Left ventricle myocardium superior (tissue), 1 donor: ENCODE data around the gene R3HDM2. TPM values are rescaled to one million over a fixed set of nuclear protein-coding genes. Genes with fewer than 3 reads are reported as not detected.
A peak's percentile ranks its signal among the peaks of the same experiment; 100 is the strongest.

Experiments
- ATAC-seq: fragments of 200-7000 bp; cut with Tn5 transposase; one replicate; pipeline ENCODE4 v1.9.1; 2020; ENCODE audit warnings: mild to moderate bottlenecking, moderate library complexity
- DNase-seq: peaks from one replicate; pipeline ENCODE4 v3.0.0-alpha.2; 2020
- intact Hi-C: fragments of 100-400 bp; cut with micrococcal nuclease; formaldehyde crosslinking; loops from one replicate; pipeline ENCODE4 v1.11.0; 2022
- total RNA-seq: library from RNA; stranded (reverse); fragmentation: NEBNext Ultra II Directional; extraction: Animal tissue kit (Norgen Biotek cat#: 25700); gene quantifications from one replicate; pipeline ENCODE4 v1.2.1, GENCODE V29; 2021
- donor health status: DM: no; HTN: yes; CAD: no; lungs with severe emphysema.

Gene R3HDM2
- total RNA-seq, 1 donor from 2014 or later, result 54.4 TPM

DNA sequence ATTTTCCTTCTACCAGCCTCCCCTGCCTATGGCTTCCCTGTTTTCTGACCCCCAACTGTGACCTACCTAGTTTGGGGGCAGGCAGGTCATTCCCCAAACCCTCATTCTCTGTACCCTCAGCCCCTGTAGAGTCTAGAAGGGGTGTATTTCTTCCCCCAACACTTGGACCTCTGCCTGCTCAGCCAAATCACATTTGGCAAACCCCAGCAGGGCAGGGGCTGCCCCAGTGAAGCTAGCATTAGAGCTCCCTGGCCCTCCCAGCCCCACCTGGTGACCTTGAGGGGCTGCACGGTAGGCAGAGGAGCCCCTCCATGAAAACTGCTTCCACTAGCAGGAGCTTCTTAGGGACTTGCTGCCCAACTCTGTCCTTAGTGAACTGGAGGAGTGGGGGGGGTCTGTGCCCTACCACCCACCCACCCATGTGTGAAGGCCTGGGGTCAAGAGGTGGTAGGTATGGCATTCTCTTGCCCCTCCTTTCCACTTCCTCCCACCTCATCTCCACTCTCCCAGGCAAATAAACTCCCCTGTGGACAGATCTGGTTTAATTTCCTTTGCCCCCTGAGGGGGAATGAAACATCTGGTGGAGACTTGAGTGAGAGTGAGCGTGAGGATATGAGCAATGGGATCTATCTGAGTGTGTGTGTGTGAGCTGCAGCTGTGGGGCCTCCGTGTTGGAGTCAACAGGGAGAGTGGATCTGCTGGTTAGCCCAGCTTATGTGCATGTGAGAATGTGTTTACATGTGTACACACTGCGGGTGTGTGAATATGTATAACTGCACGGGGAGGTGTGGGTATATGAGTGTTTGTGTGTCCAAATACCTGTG lies 212.6 kb downstream of the R3HDM2 start:
- intact Hi-C loops, result no loop called here
- DNase-seq, result no peak
- ATAC-seq, result no peak

DNA sequence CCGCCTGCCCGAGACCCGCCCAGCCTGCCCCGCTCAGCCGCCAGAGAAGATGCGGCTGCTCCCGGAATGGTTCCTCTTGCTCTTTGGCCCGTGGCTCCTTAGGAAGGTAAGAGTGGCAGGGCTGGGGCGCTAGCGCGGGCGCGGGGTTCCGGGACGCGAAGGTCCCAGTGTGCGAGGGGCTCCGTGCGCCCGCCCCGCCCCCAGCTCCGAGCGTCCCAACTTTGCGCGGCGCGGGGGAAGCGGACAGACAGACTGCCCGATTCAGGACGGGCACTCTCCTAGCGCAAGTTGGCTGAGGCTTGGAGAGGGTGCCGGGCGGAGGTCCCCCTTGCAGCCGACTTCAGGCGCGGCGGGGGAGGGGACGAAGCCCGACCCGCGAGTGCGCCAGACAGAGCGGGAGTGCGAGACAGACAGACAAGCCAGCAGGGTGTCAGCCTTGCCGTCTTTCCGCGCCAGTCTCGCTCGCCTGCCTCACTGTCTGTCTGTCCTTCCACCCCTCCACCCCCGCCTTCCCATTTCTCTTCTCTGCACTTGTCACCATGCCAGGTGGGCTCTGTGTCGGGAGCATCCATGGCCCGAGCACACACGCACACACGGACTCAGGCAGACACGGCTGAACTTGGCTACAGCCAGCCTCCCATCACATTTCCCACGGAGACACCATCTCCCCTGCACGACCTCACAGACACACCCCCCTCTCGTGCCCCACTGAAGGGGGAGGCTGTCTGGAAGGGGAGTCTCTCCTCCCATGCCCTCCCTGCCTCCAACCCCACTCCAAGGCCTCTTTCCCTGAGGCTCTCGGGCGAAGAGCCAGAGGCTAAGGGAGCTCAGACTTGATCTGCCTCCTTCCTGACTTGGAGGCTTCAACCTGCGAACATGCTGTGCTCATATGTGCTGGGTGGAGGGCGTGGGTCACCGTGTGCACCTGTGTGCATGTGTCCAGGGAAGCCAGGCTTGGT lies 213.6 kb downstream of the R3HDM2 start:
- intact Hi-C loops, result no loop called here
- ATAC-seq (no peak), DNase-seq (no peak)

DNA sequence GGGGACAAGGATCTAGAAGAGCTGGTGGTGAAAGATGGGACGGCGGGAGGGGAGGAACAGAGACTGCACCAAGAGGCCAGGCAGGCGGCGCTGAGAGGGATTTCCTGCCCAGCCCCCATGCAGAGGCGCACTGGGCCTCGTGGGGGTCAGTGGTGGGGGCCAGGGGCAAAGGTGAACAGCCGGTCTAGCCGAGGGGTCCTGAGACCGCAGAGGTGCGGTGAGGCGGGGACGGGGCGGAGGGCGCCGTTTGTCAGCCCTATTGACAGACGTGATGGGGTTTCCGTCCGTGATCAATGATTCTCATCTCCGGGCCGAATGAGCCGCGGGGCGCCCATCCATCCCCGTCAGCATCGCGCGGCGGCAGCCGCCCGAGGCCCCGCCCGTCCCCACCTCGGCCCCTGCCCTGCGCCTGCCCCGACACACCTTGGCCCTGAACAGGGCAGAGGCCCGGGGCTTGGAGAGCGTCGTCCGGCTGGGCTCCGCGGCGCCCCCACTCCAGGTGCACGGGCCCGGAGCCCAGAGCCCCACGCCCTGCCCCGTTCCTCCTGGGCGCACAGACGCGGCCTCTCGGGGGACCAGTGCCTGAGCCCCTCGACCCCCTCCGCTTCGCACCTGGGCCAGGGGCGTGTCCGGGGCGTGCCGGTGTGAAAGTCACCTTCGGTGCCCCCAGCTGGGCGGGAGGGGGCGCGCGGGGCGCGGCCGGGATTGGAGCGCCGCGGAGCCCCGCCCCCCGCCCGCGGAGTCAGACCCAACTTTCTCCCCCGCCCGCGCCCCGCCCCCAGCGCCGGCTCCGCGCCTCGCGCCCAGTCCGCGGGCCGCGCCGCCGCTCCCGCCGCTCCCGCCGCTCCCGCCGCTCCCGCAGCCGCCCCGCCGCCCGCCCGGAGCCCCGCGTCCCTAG lies 214.6 kb downstream of the R3HDM2 start, which contains the start of gene NXPH4:
TSS of gene NXPH4 (plus strand) at position 781 of the 898 bp plus-strand sequence. CDS start 176 bp downstream, outside the sequence.
- intact Hi-C loops, result no loop called here
- peak; percentile 71 for DNase-seq
- peak; percentile 9 for ATAC-seq

DNA sequence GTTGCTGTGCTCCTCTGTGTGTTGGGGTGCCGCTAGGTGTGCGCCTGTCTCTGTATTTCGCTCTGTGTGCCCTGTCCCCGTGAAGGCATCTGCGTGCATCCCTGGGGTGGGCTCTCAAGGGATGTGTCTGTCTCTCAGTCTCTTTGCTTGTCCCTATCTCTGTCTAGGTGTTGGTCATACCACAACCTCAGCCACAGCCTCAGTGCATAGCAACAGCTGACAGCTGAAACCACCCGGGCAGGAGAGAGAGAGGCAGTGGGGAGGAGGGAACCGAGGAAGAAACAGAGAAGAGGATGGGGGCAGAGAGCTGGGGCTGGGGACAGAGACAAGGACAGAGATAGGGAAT lies 215.2 kb downstream of the R3HDM2 start:
- intact Hi-C loops, result no loop called here
- ATAC-seq (no peak), DNase-seq (no peak)

DNA sequence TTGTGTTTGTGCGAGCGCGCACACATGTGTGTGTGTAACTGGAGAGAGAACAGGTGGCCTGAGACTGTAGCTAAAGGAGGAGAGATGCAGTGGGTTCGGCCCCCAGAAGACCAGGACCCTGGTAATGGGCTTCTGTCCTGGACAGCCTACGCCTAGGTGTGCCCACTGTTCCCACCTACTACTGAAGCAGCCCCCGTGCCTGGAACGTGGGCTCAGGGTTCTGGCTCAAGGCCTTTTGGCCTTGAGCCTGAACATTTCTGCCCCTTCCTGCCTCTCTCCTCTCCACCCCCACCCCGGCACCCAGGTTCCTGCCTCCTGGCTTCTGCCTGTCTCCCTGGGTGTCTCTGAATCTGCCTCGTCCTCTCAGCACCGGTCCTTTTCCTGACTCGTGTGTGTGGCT lies 215.8 kb downstream of the R3HDM2 start:
- ATAC-seq (no peak), DNase-seq (no peak)
- intact Hi-C loops, result no loop called here

DNA sequence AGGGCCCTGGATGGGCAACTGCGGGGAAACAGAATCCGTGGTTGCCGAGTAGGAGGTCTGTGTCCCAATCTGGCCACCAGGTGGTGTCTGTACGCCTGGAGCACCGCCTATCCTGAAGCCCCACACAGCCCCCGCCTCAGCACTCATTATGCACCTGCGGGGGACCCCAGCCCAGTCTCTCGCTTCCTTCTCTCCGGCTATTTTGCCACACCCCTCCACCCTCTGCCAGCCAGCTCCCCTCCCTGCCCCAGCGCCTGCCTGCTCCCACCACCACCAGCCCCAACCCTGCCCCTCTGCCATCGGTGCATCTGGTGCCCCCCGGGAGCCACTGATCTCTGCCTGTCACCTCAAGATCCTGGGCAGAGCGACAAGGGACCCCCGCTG lies 216.5 kb downstream of the R3HDM2 start:
- intact Hi-C loops, result no loop called here
- ATAC-seq, result peak; percentile 67
- peak; percentile 74 for DNase-seq

DNA sequence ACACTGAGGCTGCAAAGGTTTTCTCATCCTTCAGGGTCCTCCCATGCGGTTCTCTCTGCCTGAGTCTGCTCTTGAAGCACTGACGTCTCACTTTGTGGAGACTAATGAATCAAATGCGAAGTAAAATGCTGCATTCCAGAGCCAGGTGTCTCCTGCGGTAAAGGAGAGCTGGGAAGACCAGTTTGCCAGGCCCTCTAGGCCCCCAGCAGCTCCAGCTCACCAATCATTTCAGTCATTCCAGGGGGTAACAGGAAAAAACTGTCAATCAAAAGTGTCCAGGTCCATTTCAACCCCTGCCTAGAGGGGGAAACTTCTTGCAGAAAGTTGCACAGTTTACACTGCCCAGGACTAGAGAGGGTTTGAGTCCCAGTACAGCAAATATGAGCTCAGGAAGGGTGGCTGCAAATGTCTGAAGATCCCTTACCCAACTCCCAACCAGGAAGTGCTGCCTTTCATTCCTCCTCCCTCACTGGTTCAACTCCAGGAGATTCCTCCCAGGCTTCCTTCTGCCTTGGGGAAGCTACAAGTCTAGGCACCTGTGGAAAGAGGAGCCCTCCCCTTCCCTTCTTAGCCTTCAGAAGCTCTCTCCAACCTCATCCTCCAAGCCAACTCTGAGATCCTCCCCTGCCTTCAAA lies 217.0 kb downstream of the R3HDM2 start:
- intact Hi-C loops, result no loop called here
- DNase-seq (no peak), ATAC-seq (no peak)

DNA sequence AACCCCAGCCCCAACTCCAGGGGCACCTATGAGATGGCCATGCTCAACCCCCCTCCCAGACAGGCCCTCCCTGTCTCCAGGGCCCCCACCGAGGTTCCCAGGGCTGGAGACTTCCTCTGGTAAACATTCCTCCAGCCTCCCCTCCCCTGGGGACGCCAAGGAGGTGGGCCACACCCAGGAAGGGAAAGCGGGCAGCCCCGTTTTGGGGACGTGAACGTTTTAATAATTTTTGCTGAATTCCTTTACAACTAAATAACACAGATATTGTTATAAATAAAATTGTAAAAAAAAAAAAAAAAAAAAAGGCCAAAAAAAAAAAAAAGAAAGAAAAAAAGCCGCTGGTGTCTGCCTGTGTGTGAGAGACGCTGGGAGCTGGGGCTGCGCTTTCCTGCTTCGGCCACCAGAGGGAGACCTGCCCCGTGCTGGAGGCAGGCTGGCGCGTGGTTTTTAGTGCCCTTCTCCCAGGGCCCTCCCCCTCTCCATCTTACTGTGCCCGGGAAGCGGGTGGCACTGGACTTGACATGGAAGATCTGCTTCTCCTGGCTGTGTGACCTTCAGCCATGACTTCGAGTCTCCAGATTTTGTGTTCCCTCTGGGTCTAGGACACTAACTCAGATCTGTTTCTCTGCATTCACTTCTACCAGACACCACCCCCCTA lies 217.7 kb downstream of the R3HDM2 start:
- intact Hi-C loops, result no loop called here
- ATAC-seq, result peak; percentile 73
- peak; percentile 91 for DNase-seq

DNA sequence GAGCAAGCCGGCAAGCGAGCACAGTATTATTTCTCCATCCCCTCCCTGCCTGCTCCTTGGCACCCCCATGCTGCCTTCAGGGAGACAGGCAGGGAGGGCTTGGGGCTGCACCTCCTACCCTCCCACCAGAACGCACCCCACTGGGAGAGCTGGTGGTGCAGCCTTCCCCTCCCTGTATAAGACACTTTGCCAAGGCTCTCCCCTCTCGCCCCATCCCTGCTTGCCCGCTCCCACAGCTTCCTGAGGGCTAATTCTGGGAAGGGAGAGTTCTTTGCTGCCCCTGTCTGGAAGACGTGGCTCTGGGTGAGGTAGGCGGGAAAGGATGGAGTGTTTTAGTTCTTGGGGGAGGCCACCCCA lies 218.2 kb downstream of the R3HDM2 start:
- intact Hi-C loops, result no loop called here
- no peak for ATAC-seq

DNA sequence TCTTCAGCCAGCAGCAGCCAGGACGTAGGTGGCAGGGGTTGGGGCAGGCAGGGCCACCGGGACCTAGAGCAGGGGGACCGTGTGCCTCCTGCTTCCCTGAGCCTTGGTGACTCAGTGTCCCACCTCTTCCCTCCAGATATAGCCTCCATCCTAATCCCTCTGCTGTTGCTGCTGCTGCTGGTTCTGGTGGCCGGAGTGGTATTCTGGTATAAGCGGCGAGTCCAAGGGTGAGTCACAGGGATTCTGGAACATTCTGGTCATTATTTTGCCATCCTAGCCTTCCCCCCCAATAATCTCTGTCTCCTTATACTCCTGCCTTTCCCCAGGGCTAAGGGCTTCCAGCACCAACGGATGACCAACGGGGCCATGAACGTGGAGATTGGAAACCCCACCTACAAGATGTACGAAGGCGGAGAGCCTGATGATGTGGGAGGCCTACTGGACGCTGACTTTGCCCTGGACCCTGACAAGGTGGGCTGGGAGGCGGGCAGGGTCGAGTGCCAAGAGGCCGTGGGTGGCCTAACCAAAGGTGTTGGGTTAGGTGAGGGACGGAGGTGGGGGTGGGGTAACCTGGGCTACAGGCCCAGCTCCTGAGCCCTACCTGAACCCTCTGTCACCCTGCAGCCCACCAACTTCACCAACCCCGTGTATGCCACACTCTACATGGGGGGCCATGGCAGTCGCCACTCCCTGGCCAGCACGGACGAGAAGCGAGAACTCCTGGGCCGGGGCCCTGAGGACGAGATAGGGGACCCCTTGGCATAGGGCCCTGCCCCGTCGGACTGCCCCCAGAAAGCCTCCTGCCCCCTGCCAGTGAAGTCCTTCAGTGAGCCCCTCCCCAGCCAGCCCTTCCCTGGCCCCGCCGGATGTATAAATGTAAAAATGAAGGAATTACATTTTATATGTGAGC lies 218.8 kb downstream of the R3HDM2 start:
- ATAC-seq (no peak), DNase-seq (peak; percentile 46)
- intact Hi-C loops, result no loop called here

More for the DNA sequence above, 218.2 kb downstream of the R3HDM2 start:
- peak; percentile 30 for DNase-seq

DNA sequence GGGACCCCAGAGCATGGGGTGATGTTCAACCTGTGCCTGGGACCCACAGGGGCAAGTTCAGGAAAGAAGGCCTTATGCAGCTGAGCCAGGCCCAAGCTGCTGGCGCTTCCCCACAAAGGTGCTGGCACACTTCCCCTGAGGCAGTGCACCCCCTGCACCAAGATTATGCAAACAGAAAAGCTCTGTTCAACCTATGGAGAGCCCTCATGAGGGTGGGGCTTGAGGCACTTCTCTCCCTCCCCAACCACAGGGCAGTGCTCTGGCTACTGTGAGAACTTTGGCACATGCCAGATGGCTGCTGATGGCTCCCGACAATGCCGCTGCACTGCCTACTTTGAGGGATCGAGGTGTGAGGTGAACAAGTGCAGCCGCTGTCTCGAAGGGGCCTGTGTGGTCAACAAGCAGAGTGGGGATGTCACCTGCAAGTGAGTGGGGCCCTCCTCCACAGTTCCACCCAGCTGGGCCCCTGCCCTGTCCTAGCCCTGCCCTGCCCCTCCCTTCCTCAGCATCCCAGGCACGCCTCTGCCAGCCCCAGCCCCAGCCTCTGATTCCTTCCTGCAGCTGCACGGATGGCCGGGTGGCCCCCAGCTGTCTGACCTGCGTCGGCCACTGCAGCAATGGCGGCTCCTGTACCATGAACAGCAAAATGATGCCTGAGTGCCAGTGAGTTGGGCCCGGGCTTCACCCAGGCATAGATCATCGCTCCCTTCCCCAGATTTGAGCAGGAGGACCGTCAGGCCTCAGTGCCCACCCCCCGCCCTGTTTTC lies 219.7 kb downstream of the R3HDM2 start:
- ATAC-seq (no peak), DNase-seq (peak; percentile 28)
- intact Hi-C loops, result no loop called here

DNA sequence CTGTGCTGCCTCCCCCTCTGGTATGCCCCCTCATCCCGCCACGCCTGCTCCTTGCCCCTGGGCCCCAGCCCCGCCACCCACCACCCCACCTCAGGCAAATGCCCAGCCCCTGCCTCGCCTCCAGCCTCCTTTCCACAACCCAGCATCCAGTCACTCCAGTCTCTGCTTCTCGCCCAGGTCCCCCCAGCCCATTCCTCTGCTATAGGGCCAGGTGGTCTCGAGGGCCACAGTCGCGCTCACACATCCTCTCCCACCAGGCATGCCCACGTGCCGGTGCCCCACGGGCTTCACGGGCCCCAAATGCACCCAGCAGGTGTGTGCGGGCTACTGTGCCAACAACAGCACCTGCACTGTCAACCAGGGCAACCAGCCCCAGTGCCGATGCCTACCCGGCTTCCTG lies 220.4 kb downstream of the R3HDM2 start:
- ATAC-seq, result no peak
- intact Hi-C loops, result no loop called here
- no peak for DNase-seq

DNA sequence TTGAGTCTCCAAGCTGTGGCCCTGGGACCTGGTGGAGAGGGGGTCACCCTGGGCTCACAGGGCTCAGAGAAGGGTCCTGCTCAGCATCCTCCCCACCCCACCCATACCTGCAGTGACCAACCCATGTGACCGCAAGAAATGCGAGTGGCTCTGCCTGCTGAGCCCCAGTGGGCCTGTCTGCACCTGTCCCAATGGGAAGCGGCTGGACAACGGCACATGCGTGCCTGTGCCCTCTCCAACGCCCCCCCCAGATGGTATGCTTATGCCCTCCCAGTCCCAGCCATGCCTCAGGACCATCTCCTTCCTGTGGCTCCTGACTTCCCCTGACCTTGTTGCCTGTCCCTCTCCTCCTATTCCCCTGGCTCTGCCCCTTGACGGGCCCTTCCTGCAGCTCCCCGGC lies 220.9 kb downstream of the R3HDM2 start:
- DNase-seq (no peak), ATAC-seq (no peak)
- intact Hi-C loops, result no loop called here

DNA sequence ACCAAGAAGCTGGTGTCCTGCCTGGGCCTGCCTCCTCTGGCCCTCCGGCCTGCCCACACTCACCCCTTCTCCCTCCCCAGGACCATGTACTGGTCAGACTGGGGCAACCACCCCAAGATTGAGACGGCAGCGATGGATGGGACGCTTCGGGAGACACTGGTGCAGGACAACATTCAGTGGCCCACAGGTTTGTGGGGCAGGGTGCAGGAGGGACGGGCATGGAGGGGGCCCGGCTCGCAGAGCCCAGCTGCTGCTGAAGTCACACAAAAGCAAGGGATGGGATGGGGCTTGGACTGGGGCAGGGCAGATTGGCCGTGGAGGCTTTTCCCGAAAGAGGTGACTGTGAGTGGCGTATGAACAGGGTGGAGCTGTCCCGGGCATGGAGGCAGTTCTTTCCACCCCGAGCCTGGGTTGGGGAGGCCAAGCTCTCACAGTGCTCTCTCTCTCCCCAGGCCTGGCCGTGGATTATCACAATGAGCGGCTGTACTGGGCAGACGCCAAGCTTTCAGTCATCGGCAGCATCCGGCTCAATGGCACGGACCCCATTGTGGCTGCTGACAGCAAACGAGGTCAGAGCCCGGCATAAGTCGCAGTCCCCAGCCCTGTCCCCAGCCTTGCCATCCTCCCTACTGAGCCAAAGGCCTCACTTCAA lies 222.1 kb downstream of the R3HDM2 start:
- DNase-seq, result peak; percentile 88
- peak; percentile 71 for ATAC-seq
- intact Hi-C loops, result no loop called here

DNA sequence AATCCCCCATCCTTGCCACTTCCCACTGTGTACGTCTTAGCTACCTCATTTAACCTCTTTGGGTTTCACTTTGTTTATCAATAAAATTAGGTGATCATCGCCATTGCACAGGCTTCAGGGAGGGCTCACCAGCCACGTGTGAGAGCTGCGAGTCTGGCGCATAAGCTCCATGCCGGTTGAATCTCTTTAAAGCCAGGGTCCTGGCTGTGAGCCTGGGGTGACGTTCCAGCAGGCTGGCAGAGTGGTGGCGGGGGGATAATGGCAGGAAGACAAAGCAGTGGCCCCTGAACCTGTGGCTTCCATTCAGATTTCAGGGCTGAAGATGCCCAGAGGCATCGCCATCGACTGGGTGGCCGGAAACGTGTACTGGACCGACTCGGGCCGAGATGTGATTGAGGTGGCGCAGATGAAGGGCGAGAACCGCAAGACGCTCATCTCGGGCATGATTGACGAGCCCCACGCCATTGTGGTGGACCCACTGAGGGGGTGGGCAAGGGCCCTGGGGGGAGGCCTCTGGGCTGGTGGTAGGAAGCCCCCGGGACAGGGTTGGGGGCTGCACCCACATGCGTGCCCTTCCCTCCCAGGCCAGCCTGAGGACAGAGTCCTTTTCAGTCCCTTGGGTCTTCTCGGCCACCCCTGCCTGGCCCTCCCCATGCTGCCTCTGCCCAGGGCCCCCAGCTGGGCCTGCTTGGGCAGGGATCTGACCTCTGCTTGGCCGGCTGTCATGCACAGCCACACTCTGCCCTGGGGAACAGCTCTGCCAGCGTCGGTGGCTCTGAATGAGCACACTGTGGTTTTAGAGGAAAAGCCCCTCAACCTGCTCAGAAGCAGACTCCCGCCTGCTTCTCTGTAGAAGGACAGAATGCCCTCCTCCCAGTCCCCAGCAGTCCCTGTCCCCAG lies 222.9 kb downstream of the R3HDM2 start:
- DNase-seq (peak; percentile 35), ATAC-seq (peak; percentile 3)
- intact Hi-C loops, result no loop called here
